IMR-90 (cell line): ENCODE measurements around the gene CNTN4.

Source experiments
- FOS ChIP-seq: fragments of 150-350 bp; IDR thresholded peaks from 2 replicates; pipeline ENCODE4 v1.6.1; 2016; ENCODE audit warnings: low read depth, low read length
- MXI1 ChIP-seq: IDR thresholded peaks from 2 replicates; pipeline ENCODE4 v1.6.1; 2012; ENCODE audit warnings: low read depth, mild to moderate bottlenecking, low read length, moderate library complexity, borderline replicate concordance
- POLR2A ChIP-seq: IDR thresholded peaks from 2 replicates; pipeline ENCODE4 v1.6.1; 2012; ENCODE audit warnings: mild to moderate bottlenecking, low read depth, low read length
- RFX5 ChIP-seq: IDR thresholded peaks from 2 replicates; pipeline ENCODE4 v1.8.0; 2012; ENCODE audit warnings: low read depth, mild to moderate bottlenecking, low read length, moderate library complexity
- TF ChIP-seq, protein P1 (sequence below): conservative IDR thresholded peaks from 2 replicates; pipeline ENCODE4 v1.5.1; 2012; ENCODE audit warnings: mild to moderate bottlenecking, low read depth, low read length, improper control_type of control experiment

DNA sequence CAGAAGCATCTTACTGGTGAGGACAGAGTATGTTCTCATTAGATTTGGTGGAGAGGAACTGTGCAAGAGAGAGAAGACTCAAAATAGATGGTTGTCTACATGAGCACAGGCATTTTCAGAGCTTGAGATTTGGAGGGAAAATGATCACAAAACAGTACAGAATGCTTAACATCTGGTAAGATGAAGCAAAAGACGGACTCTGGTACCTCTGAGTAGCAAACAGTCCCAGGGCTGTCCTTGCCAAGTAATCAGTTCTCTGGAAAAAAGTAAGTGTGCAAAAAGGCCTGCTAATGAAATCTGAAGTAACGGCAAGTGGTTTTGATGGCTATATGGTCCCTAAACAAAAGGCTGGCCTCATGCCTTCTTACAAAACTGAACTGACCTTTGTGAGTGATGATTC lies 414.2 kb downstream of the CNTN4 start:
- TF ChIP-seq, protein P1, sequence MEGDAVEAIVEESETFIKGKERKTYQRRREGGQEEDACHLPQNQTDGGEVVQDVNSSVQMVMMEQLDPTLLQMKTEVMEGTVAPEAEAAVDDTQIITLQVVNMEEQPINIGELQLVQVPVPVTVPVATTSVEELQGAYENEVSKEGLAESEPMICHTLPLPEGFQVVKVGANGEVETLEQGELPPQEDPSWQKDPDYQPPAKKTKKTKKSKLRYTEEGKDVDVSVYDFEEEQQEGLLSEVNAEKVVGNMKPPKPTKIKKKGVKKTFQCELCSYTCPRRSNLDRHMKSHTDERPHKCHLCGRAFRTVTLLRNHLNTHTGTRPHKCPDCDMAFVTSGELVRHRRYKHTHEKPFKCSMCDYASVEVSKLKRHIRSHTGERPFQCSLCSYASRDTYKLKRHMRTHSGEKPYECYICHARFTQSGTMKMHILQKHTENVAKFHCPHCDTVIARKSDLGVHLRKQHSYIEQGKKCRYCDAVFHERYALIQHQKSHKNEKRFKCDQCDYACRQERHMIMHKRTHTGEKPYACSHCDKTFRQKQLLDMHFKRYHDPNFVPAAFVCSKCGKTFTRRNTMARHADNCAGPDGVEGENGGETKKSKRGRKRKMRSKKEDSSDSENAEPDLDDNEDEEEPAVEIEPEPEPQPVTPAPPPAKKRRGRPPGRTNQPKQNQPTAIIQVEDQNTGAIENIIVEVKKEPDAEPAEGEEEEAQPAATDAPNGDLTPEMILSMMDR, result no peak
- no peak for TF ChIP-seq FOS
- no peak for TF ChIP-seq MXI1
- TF ChIP-seq POLR2A, result no peak
- no peak for TF ChIP-seq RFX5
